GM12892 (cell line): ENCODE data around the gene PPP1R12A.

Experiments
- POLR2A ChIP-seq: IDR thresholded peaks from 2 replicates; pipeline ENCODE4 v1.6.1; 2011; ENCODE audit warnings: low read depth, low read length, control low read depth
- POLR2AphosphoS5 ChIP-seq: IDR thresholded peaks from 2 replicates; pipeline ENCODE4 v1.6.1; 2011; ENCODE audit warnings: low read depth, low read length, control low read depth

- TF ChIP-seq POLR2A, result no peak
- no peak for TF ChIP-seq POLR2AphosphoS5
Measured at GRCh38 chr12:79920421-79921238, 14.3 kb downstream of the PPP1R12A start.
